Right lobe of liver (tissue), 4 donors: ENCODE results near the gene EXOC4.

Experiments used
- CTCF ChIP-seq, 4 donors: fragments of 200-600 bp in 3 of 4; fragments of 450-650 bp in 1 of 4; IDR thresholded peaks; one replicate each; pipeline versions ENCODE4 v1.5.1 to v1.8.0; 2016 to 2022; ENCODE audit warnings: antibody characterized with exemption in 4 of 4, mild to moderate bottlenecking in 2 of 4
- POLR2A ChIP-seq: fragments of 450-650 bp; IDR thresholded peaks from one replicate; pipeline ENCODE4 v1.6.1; 2017; ENCODE audit warnings: antibody characterized with exemption, mild to moderate bottlenecking
- donor health status: DM: no; HTN: no; CAD: no.
- donor health status: DM: no; HTN: no; CAD: no.
- donor health status: DM: no; HTN: yes; CAD: no.

DNA sequence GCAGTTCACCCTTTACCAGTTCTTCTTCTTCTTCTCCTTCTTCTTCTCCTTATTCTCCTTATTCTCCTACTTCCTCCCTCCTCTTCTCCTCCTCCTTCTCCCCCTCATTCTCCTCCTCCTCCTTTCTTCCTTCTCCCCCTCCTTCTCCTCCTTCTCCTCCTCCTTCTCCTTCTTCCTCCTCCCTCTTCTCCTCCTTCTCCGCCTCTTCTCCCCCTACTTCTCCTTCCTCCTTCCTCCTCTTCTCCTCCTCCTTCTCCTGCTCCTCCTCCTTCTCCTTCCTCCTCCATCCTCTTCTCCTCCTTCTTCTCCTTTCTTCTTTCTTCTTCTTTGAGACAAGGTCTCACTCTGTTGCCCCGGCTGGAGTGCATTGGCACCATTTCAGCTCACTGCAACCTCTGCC, 816.3 kb downstream of the EXOC4 start:
- TF ChIP-seq CTCF (IDR thresholded peaks at IDR 0.05) = no peak
- no peak for TF ChIP-seq POLR2A
